DMS53 treated with DMSO at 0.1 percent for 48 hours (cell line): Measurements from ENCODE around the gene RANBP17.

ENCODE experiments used
- DNase-seq: peaks from one replicate; lab custom pipeline; 2025; ENCODE audit not compliant: unreplicated experiment; lab: John Stamatoyannopoulos, UW

RANBP17 gene

DNA sequence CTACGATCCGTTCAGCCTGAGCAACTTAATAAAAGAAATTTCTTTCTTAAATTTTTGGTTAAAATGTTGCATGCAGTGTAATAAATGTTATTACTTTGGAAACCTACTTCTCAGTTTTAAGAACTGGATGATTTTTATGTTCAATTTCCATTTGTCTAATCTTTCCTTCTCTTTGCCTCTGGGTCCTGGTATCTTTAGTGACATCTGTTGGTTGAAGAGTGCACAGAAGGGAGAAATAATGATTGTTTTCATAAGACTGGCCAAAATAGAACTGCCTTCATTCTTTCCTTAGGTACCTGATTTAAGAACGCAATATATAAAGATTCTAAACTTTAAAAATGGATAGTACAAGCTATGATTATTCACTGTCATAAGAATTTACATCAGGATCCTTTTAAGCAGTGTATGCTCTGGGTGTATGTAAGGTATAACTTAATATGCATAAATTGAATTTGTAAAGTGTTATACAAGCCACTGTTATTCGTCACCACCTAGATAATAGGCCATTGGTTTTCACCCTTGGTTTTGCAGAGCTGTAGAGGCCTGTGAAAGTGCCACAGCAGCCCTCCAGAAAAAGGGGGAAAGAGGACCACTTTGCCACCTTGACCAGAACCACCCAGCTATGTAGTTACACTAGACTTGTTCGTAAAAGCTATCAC lies 364.4 kb downstream of the RANBP17 start:
- no peak for DNase-seq

DNA sequence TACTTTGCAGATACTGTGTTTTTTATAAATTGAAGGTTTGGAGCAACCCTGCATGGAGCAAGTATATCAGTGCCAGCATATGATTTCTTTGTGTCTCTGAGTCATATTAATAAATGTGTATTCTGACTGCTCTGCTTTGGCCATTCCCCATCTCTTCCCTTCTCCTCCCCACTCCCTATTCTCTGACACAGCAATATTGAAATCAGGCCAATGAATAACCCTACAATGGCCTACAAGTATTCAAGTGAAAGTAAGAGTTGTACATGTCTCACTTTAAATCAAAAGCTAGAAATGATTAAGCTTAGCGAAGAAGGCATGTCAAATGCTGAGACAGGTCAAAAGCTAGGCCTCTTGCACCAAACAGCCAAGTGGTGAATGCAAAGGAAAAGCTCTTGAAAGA lies 365.0 kb downstream of the RANBP17 start:
- no peak for DNase-seq

DNA sequence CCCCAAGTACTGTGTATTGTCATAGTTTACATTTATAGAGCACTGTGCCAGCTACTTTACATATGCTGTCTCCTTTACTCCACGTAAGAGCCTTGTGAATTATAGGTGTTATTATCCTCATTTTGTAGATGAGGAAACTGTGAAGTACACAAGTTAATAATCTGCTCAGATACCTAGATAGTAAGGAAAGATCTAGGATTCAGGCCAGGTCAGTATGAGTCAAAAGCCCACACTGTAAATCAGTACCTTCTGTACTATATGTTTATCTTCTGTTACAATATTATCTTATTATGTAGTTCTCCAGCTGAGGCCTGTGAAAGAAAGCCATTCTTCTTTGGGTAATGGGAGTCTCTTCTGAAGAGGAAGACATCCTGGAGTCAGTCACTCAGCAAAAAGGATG lies 374.8 kb downstream of the RANBP17 start:
- DNase-seq: no peak

- DNase-seq: no peak
These were observed 380.7 kb downstream of the RANBP17 start for GRCh38 chr5:171242521-171242920.

GRCh38 chr5:171246231-171246630 lies 384.4 kb downstream of the RANBP17 start:
- no peak for DNase-seq

DNA sequence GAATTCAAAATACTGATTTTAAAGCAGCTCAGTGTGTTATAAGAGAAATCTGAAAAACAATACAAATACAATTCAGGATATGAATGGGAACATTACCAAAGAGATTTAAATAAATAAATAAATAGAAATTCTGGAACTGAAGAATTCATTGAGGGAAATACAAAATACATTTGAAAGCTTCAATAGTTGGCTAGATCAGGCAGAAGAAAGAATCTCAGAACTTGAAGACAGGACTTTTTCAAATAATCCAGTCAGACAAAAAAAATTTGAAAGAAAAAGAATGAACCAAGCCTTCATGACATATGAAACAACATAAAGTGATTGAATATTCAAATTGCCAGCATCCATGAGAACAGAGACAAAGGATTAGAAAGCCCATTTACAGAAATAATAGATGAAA lies 387.6 kb downstream of the RANBP17 start:
- DNase-seq: no peak

GRCh38 chr5:171250738-171251137 lies 388.9 kb downstream of the RANBP17 start:
- no peak for DNase-seq

GRCh38 chr5:171251519-171251918 lies 389.7 kb downstream of the RANBP17 start:
- no peak for DNase-seq

DNA sequence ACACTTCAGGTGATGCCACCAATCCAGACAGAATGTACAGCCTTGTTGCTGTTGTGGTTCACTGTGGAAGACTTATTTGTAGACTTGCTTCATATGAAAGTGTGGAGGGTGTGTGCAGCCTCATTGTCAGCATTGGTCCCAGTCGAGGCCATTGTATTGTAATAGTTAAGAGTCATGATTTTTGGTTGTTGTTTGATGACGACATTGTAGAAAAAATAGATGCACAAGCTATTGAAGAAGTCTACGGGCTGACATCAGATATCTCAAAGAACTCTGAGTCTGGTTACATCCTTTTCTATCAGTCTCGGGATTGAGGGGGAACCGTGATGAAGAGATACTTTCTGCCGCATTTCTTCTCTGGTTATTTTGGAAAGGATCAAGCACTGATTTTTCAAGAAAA lies 390.9 kb downstream of the RANBP17 start:
- DNase-seq: no peak

GRCh38 chr5:171258737-171259415 lies 397.1 kb downstream of the RANBP17 start:
- DNase-seq: no peak

GRCh38 chr5:171261361-171261760 lies 399.5 kb downstream of the RANBP17 start:
- DNase-seq: no peak

DNA sequence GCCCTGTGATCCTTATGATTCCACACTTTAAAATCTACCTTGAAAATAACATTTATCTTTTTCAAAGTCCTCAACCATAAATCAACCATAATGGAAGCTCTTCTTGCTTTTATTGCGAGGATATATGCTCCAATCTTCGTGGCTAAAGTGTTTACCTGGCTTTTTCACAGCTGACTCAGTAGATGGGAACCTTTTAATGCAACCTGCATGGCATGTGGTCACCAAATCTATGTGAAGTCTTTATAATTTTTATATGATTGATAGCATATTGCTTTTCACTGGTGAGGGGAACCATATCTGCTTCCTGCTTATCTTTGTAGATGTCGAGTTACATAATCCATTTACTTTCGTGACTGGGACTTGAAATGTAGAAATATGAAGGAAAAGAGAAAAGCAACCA lies 400.1 kb downstream of the RANBP17 start:
- no peak for DNase-seq

DNA sequence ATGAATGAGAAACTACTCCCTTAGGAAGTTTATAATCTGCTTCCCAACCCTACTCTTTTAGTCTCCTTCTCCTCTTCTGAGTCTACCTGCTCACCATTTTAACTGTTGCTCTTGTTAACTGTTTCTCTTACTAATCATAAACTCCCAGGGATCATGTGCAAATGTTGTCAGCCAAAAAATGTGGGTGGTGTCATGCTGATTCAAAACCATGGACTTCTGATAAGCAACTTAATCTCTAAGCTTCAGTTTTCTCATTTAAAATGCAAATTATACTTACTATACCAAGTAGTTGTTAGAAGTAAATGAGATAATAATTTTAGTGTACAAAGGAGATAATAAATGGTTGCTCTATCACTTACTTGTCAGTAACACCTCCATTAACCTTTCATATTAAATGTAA lies 401.4 kb downstream of the RANBP17 start:
- DNase-seq: no peak

- no peak for DNase-seq
These were observed 403.0 kb downstream of the RANBP17 start for GRCh38 chr5:171264843-171265242.

- DNase-seq: no peak
These were observed 407.1 kb downstream of the RANBP17 start for GRCh38 chr5:171268700-171269620.

DNA sequence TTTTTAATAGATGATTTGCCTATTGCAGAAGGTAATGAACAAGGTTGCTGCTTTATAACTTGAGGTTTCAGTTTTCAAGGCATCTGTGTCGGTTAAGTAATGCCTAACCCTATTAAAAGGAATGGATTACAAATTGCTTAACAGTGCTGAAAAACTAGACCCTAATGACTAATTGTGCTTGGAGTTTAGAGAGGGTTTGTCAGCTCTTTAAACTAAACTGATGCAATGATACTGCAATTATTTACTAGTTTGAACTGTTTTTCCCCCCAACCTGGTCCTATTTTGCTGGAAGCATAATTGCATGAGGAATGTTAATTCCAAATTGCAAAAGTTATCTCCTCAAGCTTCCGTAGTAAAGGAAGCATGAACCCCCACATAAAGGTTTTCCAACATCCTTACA lies 407.9 kb downstream of the RANBP17 start:
- DNase-seq: no peak

DNA sequence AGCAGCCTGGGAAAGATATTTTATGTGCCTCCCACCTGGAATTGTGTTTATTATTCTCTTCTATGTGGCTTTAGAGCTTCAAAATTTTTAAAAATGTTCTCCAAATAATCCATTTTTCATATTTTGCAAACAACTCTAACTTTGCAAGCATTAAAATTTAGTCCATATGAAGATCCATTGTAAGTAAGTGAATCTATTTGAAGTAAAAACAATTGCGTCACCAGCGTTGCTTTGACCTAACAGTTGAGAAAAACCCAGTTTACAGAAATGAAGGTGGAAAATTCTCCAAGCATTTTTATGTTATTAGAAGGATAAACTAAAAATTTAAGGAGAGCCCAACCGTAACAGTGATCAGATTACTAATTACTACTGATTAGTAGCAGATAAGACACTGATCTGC lies 408.3 kb downstream of the RANBP17 start:
- DNase-seq: no peak

GRCh38 chr5:171271798-171272197 lies 410.0 kb downstream of the RANBP17 start:
- DNase-seq: no peak

GRCh38 chr5:171272996-171273970 lies 411.5 kb downstream of the RANBP17 start:
- DNase-seq: peak; percentile 14

- no peak for DNase-seq
These were observed 414.2 kb downstream of the RANBP17 start for GRCh38 chr5:171275841-171276544.
